Ovary (tissue), 9 donors: ENCODE data around the gene SLC39A13. TPM values are rescaled to one million over a fixed set of nuclear protein-coding genes. Genes with fewer than 3 reads are reported as not detected.
A peak's percentile ranks its signal among the peaks of the same experiment; 100 is the strongest.

Source experiments
- DNase-seq, 5 donors: peaks; one replicate each; pipeline ENCODE4 v3.0.0-alpha.2; 2019 to 2020
- H3K27ac ChIP-seq, 2 donors: fragments of 200-600 bp; one replicate each; pipeline versions ENCODE4 v1.5.1 to v1.8.0; 2019 to 2022
- H3K27me3 ChIP-seq: fragments of 200-600 bp; one replicate; pipeline ENCODE4 v1.8.0; 2022
- H3K36me3 ChIP-seq: fragments of 200-600 bp; sonication (generic); one replicate; pipeline ENCODE4 v1.5.1; 2019
- H3K4me1 ChIP-seq: one replicate; pipeline ENCODE4 v1.8.1; 2013; ENCODE audit warnings: mild to moderate bottlenecking, moderate library complexity; ENCODE audit not compliant: insufficient read depth
- H3K4me3 ChIP-seq: fragments of 200-600 bp; sonication (generic); one replicate; pipeline ENCODE4 v1.5.1; 2017
- H3K9me3 ChIP-seq, 2 donors: fragments of 200-600 bp in 1 of 2; sonication (generic) in 1 of 2; one replicate each; pipeline versions ENCODE4 v1.5.1 to v1.8.1; 2013 to 2019; ENCODE audit warnings: mild to moderate bottlenecking in 1 of 2, moderate library complexity in 1 of 2
- CTCF ChIP-seq, 3 donors: fragments of 450-650 bp in 2 of 3; fragments of 200-600 bp in 1 of 3; IDR thresholded peaks; one replicate each; pipeline versions ENCODE4 v1.5.1 to v1.8.0; 2016 to 2022; ENCODE audit warnings: antibody characterized with exemption in 3 of 3, mild to moderate bottlenecking in 1 of 3
- EP300 ChIP-seq: sonication (generic); formaldehyde crosslinking; IDR thresholded peaks from one replicate; pipeline ENCODE4 v1.6.1; 2017; ENCODE audit warnings: antibody characterized with exemption
- POLR2A ChIP-seq: fragments of 450-650 bp; IDR thresholded peaks from one replicate; pipeline ENCODE4 v1.6.1; 2017; ENCODE audit warnings: antibody characterized with exemption, mild to moderate bottlenecking, moderate library complexity
- WGBS, 3 donors: extraction: QIAGEN DNeasy Blood & Tissue Kit in 1 of 3; methylation state at CpG; one replicate each; pipeline versions ENCODE4 v1.1.5 to v1.1.7; 2013 to 2017; 5-methylcytosine and 5-hydroxymethylcytosine counted together
- intact Hi-C, 4 donors: fragments of 100-400 bp; cut with DNase I; formaldehyde crosslinking; loops; one replicate each; pipeline versions ENCODE4 v1.11.0 to v1.15.1; 2022 to 2023
- polyA plus RNA-seq, 2 donors: library from polyadenylated mRNA; stranded (reverse); fragments of 200-250 nt in 1 of 2; fragments of 350-450 nt in 1 of 2; fragmentation: Illumina TruSeq in 1 of 2; extraction: RNeasy Lipid Tissue Mini Kit (QIAGEN cat#74804) in 1 of 2; gene quantifications; one replicate each; pipeline ENCODE4 v1.2.3, GENCODE V29; 2013 to 2014
- total RNA-seq, 7 donors: library from RNA; depleted of rRNA in 2 of 7; stranded (reverse); fragments of >200 nt in 2 of 7; fragmentation: NEBNext Ultra II Directional in 3 of 7; extraction: Animal tissue kit (Norgen Biotek cat#: 25700) in 3 of 7; gene quantifications; one replicate each; pipeline versions ENCODE4 v1.1.0 to v1.2.4, GENCODE V29; 2016 to 2023
- donor health status: DM: no; HTN: no; CAD: no; lungs with moderate emphysema.
- donor health status: DM: no; HTN: no; CAD: no.
- donor health status: Bipolar disorder and iron deficiency.
- donor health status: DM: yes; HTN: yes; CAD: no.
- donor health status: DM: no; HTN: no; CAD: no.
- donor health status: DM: yes; HTN: yes; CAD: no.

The SLC39A13 gene
- total and polyA plus RNA-seq, 9 donors: 2.8 to 60.2 (median 51.7) TPM

- intact Hi-C loops: no loop called here
- TF ChIP-seq EP300 (no peak), POLR2A (no peak), CTCF (IDR thresholded peaks at IDR 0.05) (no peak)
Observed at GRCh38 chr11:47403571-47403970, 4.8 kb upstream of the SLC39A13 start.

GRCh38 chr11:47406896-47407745, 1.3 kb upstream of the SLC39A13 start:
- H3K4me1 ChIP-seq: peaks cover 5% of the 10 kb centered on the region
- WGBS, 3 donors: 44 to 47% (median 45%) methylated on average over 12 of the region's 12 CpGs
- peak in 1 of 5 donors; percentile 35 for DNase-seq
- H3K27me3 ChIP-seq: no peaks in the 10 kb centered on the region
- H3K4me3 ChIP-seq: peak overlapping the region; percentile 79
- no peaks in the 10 kb centered on the region for H3K9me3 ChIP-seq
- intact Hi-C loops: no loop called here
- H3K27ac ChIP-seq: peak overlapping the region; percentile 86 to 90
- H3K36me3 ChIP-seq: no peaks in the 10 kb centered on the region
- TF ChIP-seq POLR2A (no peak), EP300 (no peak), CTCF (IDR thresholded peaks at IDR 0.05) (no peak)

More at GRCh38 chr11:47403571-47403970, 4.8 kb upstream of the SLC39A13 start:
- Histone ChIP-seq H3K4me3 (no peak overlapping the region), H3K27ac (no peak overlapping the region), H3K9me3 (no peaks in the 10 kb centered on the region), H3K27me3 (no peaks in the 10 kb centered on the region), H3K36me3 (no peaks in the 10 kb centered on the region), H3K4me1 (peaks cover 3% of the 10 kb centered on the region)
- WGBS, 3 donors: 74 to 77% (median 75%) methylated on average over 3 of the region's 3 CpGs
- DNase-seq: no peak

DNA sequence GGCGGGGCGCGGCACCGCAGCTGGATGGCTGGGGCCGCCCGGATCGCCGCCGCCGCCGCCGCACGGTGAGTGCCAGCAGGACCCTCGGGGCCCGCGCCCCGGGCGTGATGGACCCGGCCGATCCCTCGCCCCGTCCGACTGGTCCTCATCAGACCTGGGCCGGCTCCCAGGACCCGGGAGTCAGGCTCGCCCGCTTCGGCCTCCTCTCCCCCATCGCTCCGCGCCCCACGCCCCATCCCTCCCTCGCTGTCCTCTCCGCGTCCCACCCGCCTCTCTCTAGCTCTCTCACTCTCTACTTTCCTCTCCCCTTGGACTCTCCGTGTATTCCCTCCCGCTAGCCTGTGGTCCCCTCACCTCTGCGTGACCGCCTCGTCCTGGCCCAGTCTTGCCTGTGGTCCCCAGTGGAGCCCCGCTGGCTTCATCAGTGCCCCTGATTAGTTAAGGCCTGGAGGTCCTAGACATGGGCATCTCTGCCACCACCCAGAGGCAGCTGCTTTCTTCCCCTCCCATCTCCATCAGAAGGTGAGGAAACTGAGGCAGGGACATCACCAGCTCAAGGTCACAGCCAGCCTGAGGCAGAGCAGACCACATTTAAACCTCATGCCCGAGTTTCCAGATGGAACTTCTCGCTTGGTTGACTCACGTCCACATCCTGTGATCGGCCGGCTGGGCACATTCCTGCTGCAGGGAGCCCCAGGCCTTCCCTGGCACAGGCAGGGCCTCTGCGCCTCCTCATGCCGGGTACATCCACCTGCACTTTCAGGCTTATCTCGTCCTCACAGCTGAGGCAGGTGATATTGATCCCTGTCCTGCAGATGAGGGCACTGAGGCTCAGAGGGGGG, 429 bp downstream of the SLC39A13 start:
- Histone ChIP-seq H3K27me3 (no peaks in the 10 kb centered on the region), H3K27ac (peak overlapping the region; percentile 84 to 92), H3K9me3 (no peaks in the 10 kb centered on the region), H3K4me1 (peaks cover 5% of the 10 kb centered on the region), H3K36me3 (no peaks in the 10 kb centered on the region), H3K4me3 (peak overlapping the region; percentile 79)
- no peak for TF ChIP-seq EP300
- no peak for TF ChIP-seq POLR2A
- no peak for TF ChIP-seq CTCF (IDR thresholded peaks at IDR 0.05)
- WGBS, 3 donors: 1% methylated on average over 45 to 50 of the region's 50 CpGs
- peak in 4 of 5 donors; percentile 56 to 62 (median 59) for DNase-seq
- intact Hi-C loops: no loop called here
